Measurements from ENCODE around the gene MARCHF4. TPM values are rescaled to one million over a fixed set of nuclear protein-coding genes. Genes with fewer than 3 reads are reported as not detected.

Gene MARCHF4
- total RNA-seq, 1 experiment from 2014 or later: not detected

DNA sequence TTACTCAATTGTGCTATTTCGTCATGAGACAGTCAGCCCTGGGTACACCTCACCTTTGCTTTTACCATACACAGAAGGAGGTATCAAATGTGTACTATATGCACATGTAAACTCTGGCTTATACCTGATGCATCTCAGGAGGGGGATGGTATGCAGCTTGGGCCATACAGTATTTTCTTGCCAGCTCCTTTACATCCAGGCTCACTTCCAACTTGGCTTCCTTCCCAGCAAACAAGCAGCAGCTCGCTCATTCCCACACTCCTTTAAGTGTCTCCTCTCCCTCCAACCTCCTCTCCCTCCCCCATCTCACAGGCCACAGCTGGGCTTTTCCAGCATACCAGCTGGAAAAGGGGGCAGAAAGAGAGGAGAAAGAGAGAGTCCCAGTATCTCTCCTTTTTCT is 9.6 kb downstream of the MARCHF4 start:
- Histone ChIP-seq H3K9ac (ENCODE audit: low read length) (no peak overlapping the region), H3K4me3 (replicated peaks in 1 of 2; ENCODE audit: low read depth in 1 of 2, low read length in 2 of 2) (no peak overlapping the region), H3K27ac (ENCODE audit: low read depth, low read length) (no peak overlapping the region), H3K9me2 (ENCODE audit: insufficient read depth) (no peaks in the 10 kb centered on the region), H3K4me1 (ENCODE audit: control insufficient read depth in 1 of 2, insufficient read depth in 2 of 2, low read length in 2 of 2) (no peaks in the 10 kb centered on the region), H3K27me3 (ENCODE audit: insufficient read depth, low read length) (peaks cover 99% of the 10 kb centered on the region), H3K4me2 (ENCODE audit: low read length) (no peak overlapping the region), H4K20me1 (ENCODE audit: insufficient read depth) (no peaks in the 10 kb centered on the region), H3K9me3 (ENCODE audit: control insufficient read depth in 1 of 2, insufficient read depth in 1 of 2, low read depth in 1 of 2, low read length in 2 of 2) (no peaks in the 10 kb centered on the region), H3K36me3 (ENCODE audit: control insufficient read depth in 1 of 2, insufficient read depth in 2 of 2, low read length in 2 of 2) (no peaks in the 10 kb centered on the region), H3K79me2 (ENCODE audit: insufficient read depth, low read length) (no peaks in the 10 kb centered on the region), H2AFZ (ENCODE audit: low read depth, low read length, poor library complexity, severe bottlenecking) (no peak overlapping the region)
- no peak for DNase-seq (ENCODE audit: low read depth, low spot score)
- intact Hi-C loops (cut with micrococcal nuclease): no loop called here
- CTCF ChIA-PET: no interaction called here
- no TSS peak for BruUV-seq (replicated peaks)
- RAD21 ChIA-PET (ENCODE audit: low non-redundant PET in 1 of 2, low total read pairs in 2 of 2, uncharacterized antibody in 2 of 2, unreplicated experiment in 2 of 2): no interaction called here
- POLR2A ChIA-PET: no interaction called here
- no peak for ATAC-seq
- no peak for TF ChIP-seq JUND (IDR thresholded peaks at IDR 0.05)
- TF ChIP-seq EGR1 (IDR thresholded peaks at IDR 0.05; ENCODE audit: low read depth): no peak
- no peak for TF ChIP-seq ELF1 (IDR thresholded peaks at IDR 0.05; ENCODE audit: borderline replicate concordance, low read depth)
- no peak for TF ChIP-seq CBX3 (IDR thresholded peaks at IDR 0.05; ENCODE audit: low read depth)
- TF ChIP-seq, protein P1, sequence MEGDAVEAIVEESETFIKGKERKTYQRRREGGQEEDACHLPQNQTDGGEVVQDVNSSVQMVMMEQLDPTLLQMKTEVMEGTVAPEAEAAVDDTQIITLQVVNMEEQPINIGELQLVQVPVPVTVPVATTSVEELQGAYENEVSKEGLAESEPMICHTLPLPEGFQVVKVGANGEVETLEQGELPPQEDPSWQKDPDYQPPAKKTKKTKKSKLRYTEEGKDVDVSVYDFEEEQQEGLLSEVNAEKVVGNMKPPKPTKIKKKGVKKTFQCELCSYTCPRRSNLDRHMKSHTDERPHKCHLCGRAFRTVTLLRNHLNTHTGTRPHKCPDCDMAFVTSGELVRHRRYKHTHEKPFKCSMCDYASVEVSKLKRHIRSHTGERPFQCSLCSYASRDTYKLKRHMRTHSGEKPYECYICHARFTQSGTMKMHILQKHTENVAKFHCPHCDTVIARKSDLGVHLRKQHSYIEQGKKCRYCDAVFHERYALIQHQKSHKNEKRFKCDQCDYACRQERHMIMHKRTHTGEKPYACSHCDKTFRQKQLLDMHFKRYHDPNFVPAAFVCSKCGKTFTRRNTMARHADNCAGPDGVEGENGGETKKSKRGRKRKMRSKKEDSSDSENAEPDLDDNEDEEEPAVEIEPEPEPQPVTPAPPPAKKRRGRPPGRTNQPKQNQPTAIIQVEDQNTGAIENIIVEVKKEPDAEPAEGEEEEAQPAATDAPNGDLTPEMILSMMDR (IDR thresholded peaks at IDR 0.05 in 2 of 3, conservative IDR thresholded peaks at IDR 0.05 in 1 of 3; ENCODE audit: borderline replicate concordance in 1 of 3, insufficient read depth in 1 of 3, low read depth in 2 of 3, low read length in 2 of 3): no peak
- TF ChIP-seq, protein P2, sequence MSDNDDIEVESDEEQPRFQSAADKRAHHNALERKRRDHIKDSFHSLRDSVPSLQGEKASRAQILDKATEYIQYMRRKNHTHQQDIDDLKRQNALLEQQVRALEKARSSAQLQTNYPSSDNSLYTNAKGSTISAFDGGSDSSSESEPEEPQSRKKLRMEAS (IDR thresholded peaks at IDR 0.05): no peak
- no peak for TF ChIP-seq SIN3A (IDR thresholded peaks at IDR 0.05; ENCODE audit: low read depth)
- no peak for TF ChIP-seq ZNF274 (IDR thresholded peaks at IDR 0.05; ENCODE audit: low read depth, low read length)
- no peak for TF ChIP-seq FOSL1 (IDR thresholded peaks at IDR 0.05; ENCODE audit: low read depth)
- no peak for TF ChIP-seq POLR2AphosphoS5 (IDR thresholded peaks at IDR 0.05; ENCODE audit: low read depth, low read length)
- TF ChIP-seq, protein P3, sequence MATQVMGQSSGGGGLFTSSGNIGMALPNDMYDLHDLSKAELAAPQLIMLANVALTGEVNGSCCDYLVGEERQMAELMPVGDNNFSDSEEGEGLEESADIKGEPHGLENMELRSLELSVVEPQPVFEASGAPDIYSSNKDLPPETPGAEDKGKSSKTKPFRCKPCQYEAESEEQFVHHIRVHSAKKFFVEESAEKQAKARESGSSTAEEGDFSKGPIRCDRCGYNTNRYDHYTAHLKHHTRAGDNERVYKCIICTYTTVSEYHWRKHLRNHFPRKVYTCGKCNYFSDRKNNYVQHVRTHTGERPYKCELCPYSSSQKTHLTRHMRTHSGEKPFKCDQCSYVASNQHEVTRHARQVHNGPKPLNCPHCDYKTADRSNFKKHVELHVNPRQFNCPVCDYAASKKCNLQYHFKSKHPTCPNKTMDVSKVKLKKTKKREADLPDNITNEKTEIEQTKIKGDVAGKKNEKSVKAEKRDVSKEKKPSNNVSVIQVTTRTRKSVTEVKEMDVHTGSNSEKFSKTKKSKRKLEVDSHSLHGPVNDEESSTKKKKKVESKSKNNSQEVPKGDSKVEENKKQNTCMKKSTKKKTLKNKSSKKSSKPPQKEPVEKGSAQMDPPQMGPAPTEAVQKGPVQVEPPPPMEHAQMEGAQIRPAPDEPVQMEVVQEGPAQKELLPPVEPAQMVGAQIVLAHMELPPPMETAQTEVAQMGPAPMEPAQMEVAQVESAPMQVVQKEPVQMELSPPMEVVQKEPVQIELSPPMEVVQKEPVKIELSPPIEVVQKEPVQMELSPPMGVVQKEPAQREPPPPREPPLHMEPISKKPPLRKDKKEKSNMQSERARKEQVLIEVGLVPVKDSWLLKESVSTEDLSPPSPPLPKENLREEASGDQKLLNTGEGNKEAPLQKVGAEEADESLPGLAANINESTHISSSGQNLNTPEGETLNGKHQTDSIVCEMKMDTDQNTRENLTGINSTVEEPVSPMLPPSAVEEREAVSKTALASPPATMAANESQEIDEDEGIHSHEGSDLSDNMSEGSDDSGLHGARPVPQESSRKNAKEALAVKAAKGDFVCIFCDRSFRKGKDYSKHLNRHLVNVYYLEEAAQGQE (IDR thresholded peaks at IDR 0.05; ENCODE audit: low read depth): no peak

Measured in HCT116 (cell line).